Lung (tissue), 12 donors: ENCODE results near the gene POLR3A. TPM values are rescaled to one million over a fixed set of nuclear protein-coding genes. Genes with fewer than 3 reads are reported as not detected.

Experiments
- ATAC-seq: fragments of 200-7000 bp; cut with Tn5 transposase; one replicate; pipeline ENCODE4 v1.9.1; 2020; ENCODE audit warnings: moderate number of reproducible peaks; ENCODE audit not compliant: insufficient read depth, low FRiP score
- DNase-seq, 3 donors: peaks; one replicate each; pipeline ENCODE4 v3.0.0-alpha.2; 2013 to 2017
- H3K27ac ChIP-seq, 2 donors: one replicate each; pipeline ENCODE4 v1.5.1; 2013; ENCODE audit warnings: mild to moderate bottlenecking in 2 of 2, moderate library complexity in 2 of 2, control low read depth in 1 of 2, inconsistent platforms in 1 of 2, low read depth in 1 of 2, low read length in 1 of 2
- H3K27me3 ChIP-seq, 3 donors: one replicate each; pipeline ENCODE4 v1.5.1; 2013; ENCODE audit warnings: low read length in 2 of 3; ENCODE audit not compliant: control insufficient read depth in 3 of 3, insufficient read depth in 3 of 3
- H3K36me3 ChIP-seq, 4 donors: one replicate each; pipeline ENCODE4 v1.5.1; 2013; ENCODE audit warnings: low read length in 4 of 4, mild to moderate bottlenecking in 1 of 4, moderate library complexity in 1 of 4; ENCODE audit not compliant: control insufficient read depth in 4 of 4, insufficient read depth in 4 of 4
- H3K4me1 ChIP-seq, 5 donors: one replicate each; pipeline ENCODE4 v1.5.1; 2013; ENCODE audit warnings: low read length in 5 of 5, mild to moderate bottlenecking in 2 of 5, moderate library complexity in 1 of 5; ENCODE audit not compliant: control insufficient read depth in 5 of 5, insufficient read depth in 5 of 5
- H3K4me3 ChIP-seq: one replicate; pipeline ENCODE4 v1.5.1; 2013; ENCODE audit warnings: mild to moderate bottlenecking, control low read depth, moderate library complexity
- H3K9ac ChIP-seq, 2 donors: one replicate each; pipeline ENCODE4 v1.5.1; 2013; ENCODE audit warnings: low read length in 2 of 2, control low read depth in 1 of 2; ENCODE audit not compliant: insufficient read depth in 1 of 2
- H3K9me3 ChIP-seq, 4 donors: one replicate each; pipeline ENCODE4 v1.5.1; 2013; ENCODE audit warnings: low read length in 3 of 4, mild to moderate bottlenecking in 1 of 4, moderate library complexity in 1 of 4; ENCODE audit not compliant: control insufficient read depth in 4 of 4, insufficient read depth in 3 of 4
- CTCF ChIP-seq: IDR thresholded peaks from 2 replicates; pipeline ENCODE4 v1.5.1; 2012; ENCODE audit warnings: mild to moderate bottlenecking; ENCODE audit errors: control extremely low read depth, extremely low read depth
- WGBS, 2 donors: extraction: QIAGEN DNeasy Blood & Tissue Kit; methylation state at CpG; one replicate each; pipeline ENCODE4 v1.1.7; 2013; 5-methylcytosine and 5-hydroxymethylcytosine counted together
- polyA plus RNA-seq, 2 donors: library from polyadenylated mRNA; stranded (reverse); fragments of 200-250 nt; gene quantifications; one replicate each; pipeline ENCODE4 v1.2.1, GENCODE V29; 2013
- total RNA-seq, 2 donors: library from RNA; depleted of rRNA in 1 of 2; stranded (reverse); fragments of >200 nt in 1 of 2; gene quantifications; one replicate each; pipeline ENCODE4 v1.2.1, GENCODE V29; 2014 to 2021
- donor health status: control.
- donor health status: control.
- donor health status: Bipolar disorder and iron deficiency.
- donor health status: healthy.
- donor health status: DM: yes; HTN: yes; CAD: no.

Gene POLR3A
- total and polyA plus RNA-seq, 4 donors: 3.9 to 15.0 (median 8.7) TPM

- WGBS, 2 donors: 80 to 84% methylated on average over 10 of the region's 10 CpGs
- TF ChIP-seq CTCF: no peak
- DNase-seq: no peak
- H3K9ac ChIP-seq: no peak overlapping the region
- H3K4me1 ChIP-seq: peaks cover 0 to 13% (median 6%) of the 10 kb centered on the region in 5 donors
- peaks cover 8 to 22% (median 15%) of the 10 kb centered on the region in 4 donors for H3K36me3 ChIP-seq
- H3K27ac ChIP-seq: no peak overlapping the region
- H3K27me3 ChIP-seq: no peaks in the 10 kb centered on the region
- H3K4me3 ChIP-seq: no peak overlapping the region
- H3K9me3 ChIP-seq: no peaks in the 10 kb centered on the region
- no peak for ATAC-seq
Observed at GRCh38 chr10:78045237-78045636, 15.9 kb upstream of the POLR3A start.

- ATAC-seq: no peak
- 68 to 72% methylated on average over 10 of the region's 10 CpGs for WGBS, 2 donors
Observed at GRCh38 chr10:78044699-78045098, 15.4 kb upstream of the POLR3A start.

GRCh38 chr10:78044179-78044578 lies 14.9 kb upstream of the POLR3A start:
- Histone ChIP-seq H3K4me1 (peaks cover 0 to 13% (median 6%) of the 10 kb centered on the region in 5 donors), H3K4me3 (no peak overlapping the region), H3K36me3 (peaks cover 10 to 26% (median 19%) of the 10 kb centered on the region in 4 donors), H3K9me3 (no peaks in the 10 kb centered on the region), H3K27ac (no peak overlapping the region), H3K27me3 (no peaks in the 10 kb centered on the region), H3K9ac (no peak overlapping the region)
- DNase-seq (no peak), ATAC-seq (no peak)
- TF ChIP-seq CTCF: no peak

More at GRCh38 chr10:78044699-78045098, 15.4 kb upstream of the POLR3A start:
- Histone ChIP-seq H3K36me3 (peaks cover 8 to 24% (median 18%) of the 10 kb centered on the region in 4 donors), H3K4me1 (peaks cover 0 to 13% (median 6%) of the 10 kb centered on the region in 5 donors), H3K9me3 (no peaks in the 10 kb centered on the region), H3K4me3 (no peak overlapping the region), H3K27ac (no peak overlapping the region), H3K27me3 (no peaks in the 10 kb centered on the region), H3K9ac (no peak overlapping the region)
- DNase-seq: no peak
- no peak for TF ChIP-seq CTCF

GRCh38 chr10:78042752-78043104 lies 13.4 kb upstream of the POLR3A start:
- no peak for ATAC-seq
- H3K4me1 ChIP-seq: peaks cover 0 to 12% (median 4%) of the 10 kb centered on the region in 5 donors
- no peaks in the 10 kb centered on the region for H3K27me3 ChIP-seq
- H3K4me3 ChIP-seq: no peak overlapping the region
- no peak overlapping the region for H3K9ac ChIP-seq
- peaks cover 23 to 37% (median 28%) of the 10 kb centered on the region in 4 donors for H3K36me3 ChIP-seq
- TF ChIP-seq CTCF: no peak
- H3K27ac ChIP-seq: no peak overlapping the region
- 96 to 97% methylated on average over 6 of the region's 6 CpGs for WGBS, 2 donors
- DNase-seq: no peak
- no peaks in the 10 kb centered on the region for H3K9me3 ChIP-seq
